Erythroblast (primary cell): ENCODE measurements around the gene ATN1.

Source experiments
- GATA1 ChIP-seq: IDR thresholded peaks from 2 replicates; pipeline ENCODE4 v1.6.1; 2011; ENCODE audit warnings: low read depth, mild to moderate bottlenecking, control low read depth, low read length, moderate library complexity
- POLR2A ChIP-seq: IDR thresholded peaks from 2 replicates; pipeline ENCODE4 v1.6.1; 2011; ENCODE audit warnings: mild to moderate bottlenecking, low read length

GRCh38 chr12:6961695-6962284 lies 34.0 kb downstream of the ATN1 start:
- TF ChIP-seq POLR2A (peak; percentile 86), GATA1 (no peak)
